Neuron (in vitro differentiated cells): ENCODE measurements around the gene UBE4B.
"Not testable (repeated sequence)": the region's sequence is repeated elsewhere in the genome, so short reads cannot be mapped to it uniquely, and the experiment has no call there.

Source experiments
- H2AFZ ChIP-seq: one replicate; pipeline ENCODE4 v1.6.1; 2013; ENCODE audit warnings: low read depth, mild to moderate bottlenecking, inconsistent platforms, low read length, moderate library complexity
- H3K27me3 ChIP-seq: one replicate; pipeline ENCODE4 v1.6.1; 2013; ENCODE audit warnings: low read length; ENCODE audit not compliant: insufficient read depth
- H3K36me3 ChIP-seq: one replicate; pipeline ENCODE4 v1.6.1; 2013; ENCODE audit warnings: low read length; ENCODE audit not compliant: insufficient read depth
- H3K4me1 ChIP-seq: one replicate; pipeline ENCODE4 v1.6.1; 2013; ENCODE audit warnings: low read length; ENCODE audit not compliant: insufficient read depth
- H3K4me3 ChIP-seq: 2 replicates; pipeline ENCODE4 v1.5.1; 2013; ENCODE audit warnings: mild to moderate bottlenecking, low read length, moderate library complexity
- H3K9me3 ChIP-seq: one replicate; pipeline ENCODE4 v1.6.1; 2013; ENCODE audit warnings: low read length

Gene UBE4B

DNA sequence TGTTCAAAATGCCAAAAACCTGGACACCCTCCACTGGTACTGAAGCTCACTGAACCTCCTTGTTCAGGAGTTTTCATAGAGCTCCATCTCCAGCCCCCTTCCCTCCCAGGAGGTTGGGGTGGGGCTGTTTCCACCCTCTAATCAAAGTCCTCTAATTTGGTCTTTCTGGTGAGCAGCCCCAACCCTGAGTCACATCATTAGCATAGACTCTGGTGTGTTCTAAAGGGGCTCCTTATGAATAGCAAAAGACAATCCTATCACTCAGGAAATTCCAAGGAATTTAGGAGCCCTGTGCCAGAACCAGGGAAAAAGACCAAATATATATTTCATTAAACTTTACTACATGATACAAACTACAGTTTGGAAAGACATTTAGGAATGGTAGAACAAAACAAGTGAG, 13.2 kb upstream of the UBE4B start:
- Histone ChIP-seq H3K36me3 (no peaks in the 10 kb centered on the region), H3K4me3 (no peak overlapping the region), H3K27me3 (no peaks in the 10 kb centered on the region), H3K9me3 (no peaks in the 10 kb centered on the region), H2AFZ (no peak overlapping the region), H3K4me1 (no peaks in the 10 kb centered on the region)

DNA sequence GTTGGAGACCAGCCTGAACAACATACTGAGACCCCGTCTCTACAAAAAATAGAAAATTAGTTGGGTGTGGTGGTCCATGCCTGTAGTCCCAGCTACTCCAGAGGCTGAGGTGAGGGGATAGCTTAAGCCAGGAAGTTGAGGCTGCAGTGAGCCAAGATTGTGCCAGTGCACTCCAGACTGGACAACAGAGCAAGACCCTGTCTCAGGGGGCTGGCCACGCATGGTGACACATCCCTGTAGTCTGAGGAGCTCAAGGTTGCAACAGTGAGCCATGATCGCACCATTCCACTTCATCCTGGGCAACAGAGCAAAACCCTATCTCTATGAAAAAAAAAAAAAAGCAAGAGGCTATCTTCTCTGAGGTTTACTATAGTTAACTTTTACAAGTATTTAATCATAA, 12.7 kb upstream of the UBE4B start:
- Histone ChIP-seq H2AFZ (no peak overlapping the region), H3K4me3 (no peak overlapping the region), H3K4me1 (no peaks in the 10 kb centered on the region)

DNA sequence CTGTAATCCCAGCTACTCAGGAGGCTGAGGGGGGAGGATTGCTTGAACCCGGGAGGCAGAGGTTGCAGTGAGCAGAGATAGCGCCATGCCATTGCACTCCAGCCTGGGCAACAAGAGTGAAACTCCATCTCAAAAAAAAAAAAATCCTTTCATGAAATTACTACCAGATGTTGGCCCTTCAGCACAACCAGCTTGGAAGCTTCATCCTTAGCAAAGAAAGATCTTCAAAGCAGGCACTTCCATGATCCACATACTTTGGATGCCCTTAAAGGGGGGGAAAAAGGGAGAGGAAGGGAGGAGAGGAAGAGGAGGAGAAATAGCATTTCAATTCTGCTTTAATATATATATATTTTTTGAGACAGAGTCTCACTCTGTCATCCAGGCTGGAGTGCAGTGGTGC, 12.1 kb upstream of the UBE4B start:
- not testable (repeated sequence) for H3K27me3 ChIP-seq, H3K36me3 ChIP-seq, H3K9me3 ChIP-seq, H3K4me3 ChIP-seq, H3K4me1 ChIP-seq, H2AFZ ChIP-seq

More for the DNA sequence above, 12.7 kb upstream of the UBE4B start:
- Histone ChIP-seq H3K9me3 (no peaks in the 10 kb centered on the region), H3K27me3 (no peaks in the 10 kb centered on the region), H3K36me3 (no peaks in the 10 kb centered on the region)

DNA sequence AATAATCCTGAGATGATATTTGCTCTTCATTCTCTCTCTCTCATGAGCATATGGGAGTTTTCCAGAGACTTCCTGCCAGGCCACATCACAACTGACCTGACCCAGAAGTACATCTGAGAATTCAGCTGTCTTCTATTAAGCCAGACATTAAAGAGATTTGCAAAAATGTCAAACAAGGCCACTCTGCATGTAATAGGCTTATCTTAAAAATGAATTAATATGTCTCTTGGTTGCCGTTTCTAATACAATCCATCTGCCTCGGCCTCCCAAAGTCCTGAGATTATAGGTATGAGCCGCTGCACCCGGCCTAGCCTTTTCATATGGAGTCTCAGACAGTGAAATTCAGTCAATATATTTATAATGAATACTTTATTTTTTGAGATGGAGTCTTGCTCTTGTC, 10.8 kb upstream of the UBE4B start:
- not testable (repeated sequence) for H3K27me3 ChIP-seq, H3K36me3 ChIP-seq, H2AFZ ChIP-seq, H3K9me3 ChIP-seq, H3K4me3 ChIP-seq, H3K4me1 ChIP-seq

DNA sequence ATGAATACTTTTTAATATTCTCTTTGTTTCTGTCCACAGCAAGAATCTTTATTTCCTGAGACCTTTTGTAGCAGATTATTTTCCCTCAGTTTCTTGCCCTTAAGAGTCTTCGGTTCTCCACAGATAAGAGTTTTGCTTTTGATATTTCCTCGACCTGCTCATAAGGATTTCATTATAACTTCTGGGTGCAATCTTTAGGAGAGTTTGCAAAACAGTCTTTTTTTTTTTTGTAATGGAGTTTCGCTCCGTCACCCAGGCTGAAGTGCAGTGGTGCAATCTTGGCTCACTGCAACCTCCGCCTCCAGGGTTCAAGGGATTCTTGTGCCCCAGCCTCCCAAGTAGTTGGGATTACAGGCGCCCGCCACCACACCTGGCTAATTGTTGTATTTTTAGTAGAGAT, 10.1 kb upstream of the UBE4B start:
- Histone ChIP-seq H3K27me3 (no peaks in the 10 kb centered on the region), H3K36me3 (no peaks in the 10 kb centered on the region), H3K4me3 (no peak overlapping the region), H3K9me3 (no peaks in the 10 kb centered on the region), H3K4me1 (no peaks in the 10 kb centered on the region), H2AFZ (no peak overlapping the region)

DNA sequence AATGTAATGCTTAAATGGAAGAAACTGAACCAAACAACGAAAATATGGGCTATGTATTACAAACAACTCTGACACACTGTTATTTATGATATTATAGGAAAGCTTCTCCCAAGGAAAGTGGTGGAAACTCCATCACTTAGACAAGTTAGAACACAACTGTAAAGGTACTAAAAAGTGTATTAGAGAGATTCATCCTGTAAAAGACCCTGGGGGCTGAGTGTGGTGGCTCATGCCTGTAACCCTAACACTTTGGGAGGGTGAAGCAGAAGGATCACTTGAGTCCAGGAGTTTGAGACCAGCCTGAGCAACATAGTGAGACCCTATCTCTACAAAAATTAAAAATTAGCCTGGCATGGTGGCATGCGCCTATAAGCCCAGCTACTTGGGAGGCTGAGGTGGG, 7.4 kb upstream of the UBE4B start:
- H3K27me3 ChIP-seq, result no peaks in the 10 kb centered on the region

DNA sequence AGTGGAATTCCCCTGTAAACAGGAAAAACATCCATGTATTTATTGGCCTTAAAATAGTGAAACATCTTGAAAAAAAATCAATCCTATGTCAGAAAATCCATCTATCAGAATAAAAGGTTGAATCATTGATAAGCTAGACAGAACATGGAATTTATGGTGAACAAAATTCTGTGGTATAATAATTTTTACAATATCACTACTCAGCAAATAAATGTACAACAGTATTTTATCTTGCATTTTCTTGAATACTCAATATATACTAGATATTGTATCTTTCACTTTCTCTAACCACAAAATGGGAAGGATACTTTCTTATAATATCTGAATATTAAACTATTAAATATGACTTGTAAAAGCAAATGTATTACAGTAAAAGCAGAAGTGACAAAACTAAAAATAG, 5.7 kb upstream of the UBE4B start:
- Histone ChIP-seq H3K9me3 (no peaks in the 10 kb centered on the region), H3K4me3 (no peak overlapping the region), H3K36me3 (no peaks in the 10 kb centered on the region), H2AFZ (no peak overlapping the region), H3K27me3 (no peaks in the 10 kb centered on the region), H3K4me1 (peaks cover 11% of the 10 kb centered on the region)

More for the DNA sequence above, 7.4 kb upstream of the UBE4B start:
- no peak overlapping the region for H3K4me3 ChIP-seq
- no peaks in the 10 kb centered on the region for H3K9me3 ChIP-seq
- H3K36me3 ChIP-seq, result no peaks in the 10 kb centered on the region
- H3K4me1 ChIP-seq, result peaks cover 9% of the 10 kb centered on the region
- no peak overlapping the region for H2AFZ ChIP-seq

DNA sequence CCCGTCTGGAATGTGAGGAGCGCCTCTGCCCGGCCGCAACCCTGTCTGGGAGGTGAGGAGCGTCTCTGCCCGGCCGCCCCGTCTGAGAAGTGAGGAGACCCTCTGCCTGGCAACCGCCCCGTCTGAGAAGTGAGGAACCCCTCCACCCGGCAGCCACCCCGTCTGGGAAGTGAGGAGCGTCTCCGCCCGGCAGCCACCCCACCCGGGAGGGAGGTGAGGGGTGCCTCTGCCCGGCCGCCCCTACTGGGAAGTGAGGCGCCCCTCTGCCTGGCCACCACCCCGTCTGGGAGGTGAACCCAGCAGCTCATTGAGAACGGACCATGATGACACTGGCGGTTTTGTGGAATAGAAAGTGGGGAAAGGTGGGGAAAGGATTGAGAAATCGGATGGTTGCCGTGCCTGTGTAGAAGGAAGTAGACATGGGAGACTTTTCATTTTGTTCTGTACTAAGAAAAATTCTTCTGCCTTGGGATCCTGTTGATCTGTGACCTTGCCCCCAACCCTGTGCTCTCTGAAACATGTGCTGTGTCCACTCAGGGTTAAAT, 3.7 kb upstream of the UBE4B start:
- not testable (repeated sequence) for H3K27me3 ChIP-seq, H3K36me3 ChIP-seq, H3K9me3 ChIP-seq, H2AFZ ChIP-seq, H3K4me3 ChIP-seq
- peaks cover 14% of the 10 kb centered on the region for H3K4me1 ChIP-seq

DNA sequence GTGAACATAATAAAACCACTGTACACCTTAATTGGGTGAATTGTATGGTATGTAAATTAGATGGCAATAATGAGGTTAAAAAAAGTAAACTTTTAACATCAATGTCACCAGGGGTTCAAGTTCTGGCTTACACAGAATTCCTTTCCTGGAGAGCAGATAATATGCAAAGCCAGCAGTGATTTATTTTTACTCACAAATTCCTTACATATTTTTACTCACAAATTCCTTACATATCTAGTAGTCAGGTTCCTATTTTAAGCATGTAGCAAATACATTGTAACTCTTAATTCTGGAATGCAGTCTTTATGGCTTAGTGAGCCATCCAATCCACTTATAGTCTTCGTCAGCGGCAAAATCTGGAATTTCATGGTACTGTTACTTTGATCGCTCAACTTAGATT, 1.3 kb upstream of the UBE4B start:
- Histone ChIP-seq H3K4me3 (no peak overlapping the region), H3K4me1 (peaks cover 18% of the 10 kb centered on the region)

DNA sequence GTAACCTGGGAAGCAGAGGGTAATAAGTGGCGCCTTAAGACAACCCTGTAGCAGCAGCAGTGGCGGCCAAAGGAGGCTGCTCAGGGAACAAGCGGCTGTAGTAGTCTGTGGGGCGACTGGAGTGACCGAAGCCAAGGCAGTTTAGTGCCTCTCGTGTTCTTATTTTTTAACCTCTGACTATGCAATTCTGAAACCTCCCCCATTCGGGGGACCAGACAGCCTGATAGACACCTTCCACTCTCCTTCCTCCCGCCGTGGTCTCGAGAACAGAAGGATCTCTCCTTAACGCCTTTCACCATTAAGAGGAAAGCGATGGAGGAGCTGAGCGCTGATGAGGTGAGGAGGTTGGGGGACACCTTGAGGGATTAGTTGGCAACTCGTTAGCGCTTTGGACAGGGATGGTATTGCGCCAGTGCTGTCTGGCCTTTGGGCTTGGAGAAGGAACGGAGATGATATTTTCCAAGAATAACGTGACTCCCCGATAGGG, 644 bp downstream of the UBE4B start:
- Histone ChIP-seq H3K4me3 (peak overlapping the region; percentile 74), H2AFZ (peak overlapping the region; percentile 22), H3K36me3 (peaks cover 3% of the 10 kb centered on the region), H3K4me1 (peaks cover 18% of the 10 kb centered on the region), H3K9me3 (no peaks in the 10 kb centered on the region), H3K27me3 (no peaks in the 10 kb centered on the region)

More for the DNA sequence above, 1.3 kb upstream of the UBE4B start:
- Histone ChIP-seq H3K36me3 (no peaks in the 10 kb centered on the region), H3K27me3 (no peaks in the 10 kb centered on the region), H2AFZ (no peak overlapping the region), H3K9me3 (no peaks in the 10 kb centered on the region)

DNA sequence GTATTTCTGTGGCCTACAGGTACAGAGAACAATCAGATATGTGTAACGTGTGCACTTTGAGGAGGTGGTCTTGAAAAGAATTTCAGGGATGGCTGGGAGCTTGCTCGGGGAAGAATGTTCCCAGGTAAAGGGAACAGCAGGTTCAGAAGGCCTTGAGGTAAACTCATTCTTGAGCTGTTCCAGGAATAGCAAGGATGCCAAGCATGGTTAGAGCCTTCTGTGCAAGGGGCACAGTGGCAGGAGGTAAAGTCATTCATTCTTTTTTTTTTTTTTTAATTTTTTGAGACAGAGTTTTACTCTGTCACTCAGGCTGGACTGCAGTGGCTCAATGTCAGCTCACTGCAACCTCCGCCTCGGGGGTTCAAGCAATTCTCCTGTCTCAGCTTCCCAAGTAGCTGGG, 10.0 kb downstream of the UBE4B start:
- no peaks in the 10 kb centered on the region for H3K4me1 ChIP-seq
- H3K4me3 ChIP-seq, result no peak overlapping the region
- H2AFZ ChIP-seq, result no peak overlapping the region
- peaks cover 14% of the 10 kb centered on the region for H3K36me3 ChIP-seq
- H3K27me3 ChIP-seq, result no peaks in the 10 kb centered on the region
- H3K9me3 ChIP-seq, result peaks cover 1% of the 10 kb centered on the region

DNA sequence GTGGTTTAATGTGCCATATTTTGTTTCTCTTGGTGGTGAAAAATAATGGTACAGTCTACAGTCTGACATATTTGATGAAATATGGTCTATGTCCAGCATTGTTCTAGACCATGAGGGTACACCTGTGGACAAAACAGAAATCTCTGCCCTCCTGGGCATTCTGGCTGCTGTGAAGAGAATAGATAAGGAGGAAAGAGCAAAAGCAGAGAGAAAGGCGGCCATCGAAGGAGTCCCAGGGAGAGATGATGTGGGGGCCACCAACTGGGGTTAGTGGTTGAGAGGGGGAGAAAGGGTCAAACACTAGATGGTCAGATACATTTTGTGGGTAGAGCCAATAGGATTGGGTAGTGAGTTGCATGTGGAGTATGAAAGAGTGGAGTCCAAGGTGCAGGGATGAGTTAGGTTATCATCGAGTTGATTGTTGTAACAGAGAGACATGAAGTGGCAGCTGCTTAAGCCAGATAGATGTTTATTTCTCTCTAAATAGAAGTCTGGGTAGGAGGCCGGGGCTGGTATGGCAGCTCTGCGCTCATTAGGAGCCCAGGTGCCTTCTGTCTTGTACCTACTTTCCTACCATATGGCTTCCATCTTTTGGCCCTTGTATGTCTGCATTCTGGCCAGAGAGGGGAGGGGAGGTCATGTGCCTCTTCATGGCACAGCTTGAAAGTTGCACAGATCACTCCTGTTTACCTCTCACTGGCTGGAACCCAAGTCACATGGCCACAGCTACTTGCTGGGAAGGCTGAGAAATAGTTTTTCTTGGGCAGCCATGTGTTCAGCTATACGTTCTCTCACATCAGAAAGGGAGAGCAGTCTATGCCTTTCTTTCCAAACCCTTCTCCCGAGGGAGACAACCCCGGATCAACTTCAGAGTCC, 13.0 kb downstream of the UBE4B start:
- Histone ChIP-seq H3K9me3 (peaks cover 1% of the 10 kb centered on the region), H3K4me1 (no peaks in the 10 kb centered on the region), H3K36me3 (peaks cover 6% of the 10 kb centered on the region), H2AFZ (no peak overlapping the region), H3K4me3 (no peak overlapping the region), H3K27me3 (no peaks in the 10 kb centered on the region)

DNA sequence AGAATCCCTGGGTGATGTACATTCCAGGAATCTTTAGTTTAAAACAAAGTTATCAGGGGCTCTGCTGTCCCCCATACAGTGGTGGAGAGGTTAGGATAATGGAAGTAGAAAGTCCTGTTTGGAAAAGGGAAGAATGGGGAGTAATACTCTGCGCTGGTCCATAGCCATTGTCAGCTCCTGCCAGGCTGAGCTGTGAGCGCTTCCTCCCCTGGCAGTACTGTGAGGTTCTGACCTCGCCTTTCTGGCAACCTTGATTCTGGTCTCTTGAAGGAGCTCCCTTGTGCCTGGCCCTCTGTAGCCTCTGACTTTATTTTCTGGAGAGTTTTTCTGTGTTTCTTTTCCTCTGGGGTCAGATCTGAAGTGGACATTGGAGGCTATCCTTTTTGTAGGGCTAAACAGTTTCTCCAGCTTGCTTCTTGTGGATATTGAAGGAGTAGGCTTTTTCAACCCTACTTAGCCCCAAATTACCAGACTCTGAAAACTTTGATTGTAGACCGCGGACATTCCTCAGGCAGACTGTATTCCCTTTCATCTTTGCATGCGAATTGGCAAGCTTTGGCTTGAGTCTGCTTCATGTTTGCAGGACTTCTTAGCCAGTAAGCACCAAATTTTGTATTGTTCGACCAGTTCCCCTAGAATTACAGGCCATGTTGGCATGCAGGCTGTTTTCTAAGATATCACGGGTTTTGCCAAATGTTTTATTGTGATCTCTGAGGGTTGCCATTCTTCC, 13.8 kb downstream of the UBE4B start:
- H3K36me3 ChIP-seq, result no peaks in the 10 kb centered on the region
- H3K27me3 ChIP-seq, result no peaks in the 10 kb centered on the region
- H3K4me1 ChIP-seq, result no peaks in the 10 kb centered on the region
- H3K4me3 ChIP-seq, result no peak overlapping the region
- H3K9me3 ChIP-seq, result peaks cover 1% of the 10 kb centered on the region
- H2AFZ ChIP-seq, result no peak overlapping the region
